Erythroblast (primary cell): ENCODE measurements around the gene LRIF1.
"Not testable (repeated sequence)": the region's sequence is repeated elsewhere in the genome, so short reads cannot be mapped to it uniquely, and the experiment has no call there.

ENCODE experiments used
- DNase-seq, 2 experiments: peaks; one replicate each; lab custom pipeline; 2025; lab: John Stamatoyannopoulos, UW
- GATA1 ChIP-seq: IDR thresholded peaks from 2 replicates; pipeline ENCODE4 v1.6.1; 2011; ENCODE audit warnings: low read depth, mild to moderate bottlenecking, control low read depth, low read length, moderate library complexity
- POLR2A ChIP-seq: IDR thresholded peaks from 2 replicates; pipeline ENCODE4 v1.6.1; 2011; ENCODE audit warnings: mild to moderate bottlenecking, low read length

Gene LRIF1

DNA sequence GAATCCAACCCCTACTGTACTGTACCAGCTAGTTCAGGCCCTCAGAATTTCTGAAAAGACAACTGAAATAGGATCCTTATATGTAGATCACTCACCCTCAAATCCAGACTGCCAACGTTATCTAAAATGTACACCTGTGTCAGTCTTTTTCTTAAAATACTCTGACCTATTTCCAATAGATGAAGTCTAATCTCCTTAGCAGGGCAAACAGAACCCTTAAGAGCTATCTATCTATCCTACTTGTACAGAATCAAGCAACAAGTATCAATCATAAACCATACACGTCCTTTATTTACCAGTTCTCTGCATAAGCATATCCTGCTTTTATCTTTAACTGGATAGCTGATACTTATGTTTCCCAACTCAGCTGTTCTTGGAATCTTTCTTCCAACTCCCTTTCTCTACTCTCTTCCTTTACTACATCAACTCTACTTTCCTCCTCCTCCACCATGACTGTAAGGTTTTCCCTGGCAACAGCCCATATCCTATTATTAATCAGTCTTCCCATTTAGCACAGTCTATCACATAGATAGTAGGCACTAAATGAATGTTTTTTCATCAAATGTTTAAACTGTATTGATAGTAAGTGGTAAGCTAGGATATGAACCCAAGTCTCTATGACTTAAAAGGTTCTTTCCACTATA lies 2.8 kb downstream of the LRIF1 start:
- DNase-seq: no peak
- TF ChIP-seq POLR2A: no peak
- TF ChIP-seq GATA1: no peak

DNA sequence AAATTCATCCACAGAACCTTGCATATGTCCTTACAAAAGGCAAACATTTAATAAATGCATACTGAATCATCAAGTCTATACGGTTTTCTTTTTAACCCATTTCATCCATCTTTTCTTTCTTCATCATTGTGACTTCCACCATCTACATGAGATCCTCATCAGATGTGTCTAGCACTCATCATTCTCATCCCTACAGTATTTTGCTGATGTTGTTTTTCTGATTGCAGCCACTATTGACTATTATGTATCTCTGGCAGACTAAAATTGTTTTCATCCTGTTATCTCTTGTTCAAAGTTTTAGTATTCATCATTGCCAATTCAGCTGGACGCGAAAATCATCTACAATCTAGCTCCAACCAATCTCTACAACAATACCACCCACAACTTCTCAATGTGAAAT lies 5.9 kb downstream of the LRIF1 start:
- no peak for DNase-seq
- TF ChIP-seq POLR2A (no peak), GATA1 (no peak)

DNA sequence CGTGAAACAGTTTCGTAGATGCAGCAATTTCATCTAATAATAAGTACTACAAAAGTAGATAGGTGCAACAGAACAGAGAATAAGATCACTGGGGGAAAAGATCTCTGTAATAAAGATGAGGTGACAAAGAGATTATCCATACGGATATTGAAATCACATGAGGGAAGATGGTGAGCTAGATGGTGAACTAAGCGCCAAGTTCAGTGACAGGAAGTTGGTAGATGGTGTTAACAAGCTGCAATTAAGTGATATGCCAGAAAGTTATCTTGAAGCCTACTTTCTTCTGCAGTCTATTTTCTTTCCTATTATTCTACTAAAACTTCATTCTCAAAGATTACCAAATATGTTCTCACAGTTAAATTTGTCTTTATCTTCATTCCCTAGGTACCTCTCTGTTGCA lies 7.1 kb downstream of the LRIF1 start:
- TF ChIP-seq POLR2A (no peak), GATA1 (no peak)
- no peak for DNase-seq

DNA sequence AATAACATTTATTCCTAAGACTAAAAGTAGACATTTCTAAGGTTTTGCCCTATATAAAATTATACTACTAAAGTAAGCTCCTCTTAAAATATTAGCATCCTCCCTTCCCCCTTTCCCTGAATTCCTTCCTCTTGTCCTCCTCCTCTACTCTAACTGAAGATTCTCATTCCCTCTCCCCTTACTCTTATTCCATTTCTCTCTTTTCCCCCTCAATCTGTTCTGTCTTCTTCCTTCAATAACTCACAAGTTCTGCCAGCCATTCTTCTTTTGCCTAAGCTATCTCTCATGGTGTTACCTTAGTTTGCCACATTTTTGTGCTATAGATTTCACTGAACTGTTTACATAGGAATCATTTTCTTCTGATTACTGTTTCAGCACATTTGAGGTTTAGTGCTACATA lies 10.7 kb downstream of the LRIF1 start:
- TF ChIP-seq GATA1 (no peak), POLR2A (no peak)
- DNase-seq: no peak

DNA sequence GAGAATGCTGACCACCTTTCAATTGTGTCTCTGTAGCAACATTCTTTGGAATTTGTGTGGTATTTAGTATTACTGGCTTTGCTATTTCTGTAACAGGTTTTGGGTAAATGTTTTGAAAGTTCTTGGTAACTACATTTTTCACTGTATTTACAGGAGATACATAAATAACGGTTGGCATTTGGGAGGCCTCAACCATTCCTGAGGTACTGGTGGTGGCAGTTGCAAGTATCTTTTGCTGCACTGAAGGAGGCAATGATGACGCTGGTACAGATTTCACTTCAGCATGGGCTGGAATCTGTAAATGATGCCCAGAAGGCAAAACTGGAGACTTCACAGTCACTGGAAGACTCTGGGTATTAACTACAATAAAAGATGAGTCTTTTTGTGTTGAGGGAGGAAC lies 11.7 kb downstream of the LRIF1 start:
- TF ChIP-seq GATA1 (no peak), POLR2A (no peak)
- DNase-seq: no peak

DNA sequence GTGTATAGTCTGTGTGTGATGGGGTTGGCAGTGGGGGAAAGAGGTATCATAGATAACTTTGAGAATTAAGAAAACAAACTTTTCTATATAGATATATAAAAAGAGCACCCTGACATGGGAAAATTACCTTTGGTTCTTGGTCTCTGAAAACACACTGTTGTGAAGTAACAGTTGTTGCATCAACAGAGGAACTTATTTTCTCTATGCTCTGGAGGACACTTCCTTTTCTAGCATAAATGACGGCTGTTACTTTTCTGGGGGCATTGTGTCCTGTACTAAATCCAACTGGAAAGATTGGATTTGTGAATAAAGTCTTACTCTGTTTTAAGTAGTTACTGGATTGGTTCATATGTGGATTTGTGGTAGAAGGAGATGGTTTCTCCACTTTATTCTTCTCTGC lies 12.6 kb downstream of the LRIF1 start:
- no peak for DNase-seq
- no peak for TF ChIP-seq POLR2A
- TF ChIP-seq GATA1: no peak

DNA sequence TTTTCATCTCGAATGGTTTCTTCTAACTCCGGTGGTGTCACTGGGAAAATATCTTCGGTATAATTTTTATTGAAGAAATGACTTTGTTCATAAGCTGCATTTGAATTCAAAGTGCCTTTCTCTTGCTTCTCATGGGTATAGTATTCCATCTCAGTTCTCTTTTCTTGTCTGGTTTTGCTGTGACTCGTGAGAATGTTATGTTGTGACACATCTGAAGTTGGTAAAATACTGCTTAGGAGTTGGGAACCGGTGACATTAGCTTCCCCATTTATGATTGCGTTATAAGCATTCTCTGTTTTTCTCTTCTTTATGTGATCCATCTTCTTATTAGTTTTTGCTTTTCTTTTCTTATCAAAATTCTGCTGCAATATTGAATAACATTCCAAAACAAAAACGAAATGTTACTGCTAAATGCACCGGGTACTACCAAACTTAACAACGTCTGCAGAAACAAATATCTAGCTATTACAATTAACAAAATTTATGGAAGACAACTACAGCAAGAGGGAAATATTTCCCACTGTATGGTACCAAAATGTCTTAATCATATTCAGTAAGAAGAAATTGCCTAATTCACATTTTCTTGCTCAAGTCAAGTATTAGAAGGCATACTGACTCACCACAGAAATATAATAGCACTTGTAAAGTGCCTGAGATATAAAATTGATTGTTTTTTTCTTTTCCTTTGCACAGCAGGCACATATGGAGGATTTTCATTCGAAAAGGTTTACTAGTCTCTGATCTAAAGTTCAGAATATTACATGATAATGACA lies 15.5 kb downstream of the LRIF1 start:
- DNase-seq: no peak
- TF ChIP-seq GATA1 (no peak), POLR2A (no peak)

DNA sequence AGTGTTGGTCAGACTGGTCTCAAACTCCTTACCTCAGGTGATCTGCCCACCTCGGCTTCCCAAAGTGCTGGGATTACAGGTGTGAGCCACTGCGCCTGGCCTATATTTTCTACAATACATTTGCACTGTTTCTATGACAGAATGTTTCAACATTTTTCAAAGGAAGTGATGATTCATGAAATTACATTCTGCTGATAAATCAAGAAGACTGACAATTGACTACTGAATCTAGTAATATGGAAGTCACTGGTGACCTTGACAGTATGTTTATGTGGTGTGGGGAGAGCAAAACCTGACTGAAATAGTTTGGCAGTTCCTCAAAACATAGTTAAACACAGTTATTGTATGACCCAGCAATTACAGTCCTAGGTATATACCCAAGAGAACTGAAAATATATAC lies 18.1 kb downstream of the LRIF1 start:
- DNase-seq: no peak
- TF ChIP-seq GATA1: no peak
- no peak for TF ChIP-seq POLR2A

DNA sequence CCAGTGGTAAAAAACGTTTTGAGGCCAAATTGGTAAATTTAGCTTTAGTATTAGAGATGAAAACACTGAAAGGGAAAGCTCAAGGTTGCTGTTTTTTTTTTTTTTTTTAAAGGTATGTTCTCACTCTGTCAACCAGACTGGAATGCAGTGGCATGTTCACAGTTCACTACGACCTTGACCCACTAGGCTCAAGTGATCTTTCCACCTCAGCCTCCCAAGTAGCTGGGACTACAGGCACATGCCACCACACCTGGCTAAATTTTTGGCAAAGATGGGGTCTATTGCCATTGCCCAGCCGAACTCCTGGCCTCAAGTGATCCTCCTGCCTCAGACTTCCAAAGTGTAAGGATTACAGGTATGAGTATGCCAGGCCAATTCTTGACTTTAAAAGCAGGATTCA lies 18.9 kb downstream of the LRIF1 start:
- DNase-seq: no peak
- TF ChIP-seq GATA1: no peak
- no peak for TF ChIP-seq POLR2A

DNA sequence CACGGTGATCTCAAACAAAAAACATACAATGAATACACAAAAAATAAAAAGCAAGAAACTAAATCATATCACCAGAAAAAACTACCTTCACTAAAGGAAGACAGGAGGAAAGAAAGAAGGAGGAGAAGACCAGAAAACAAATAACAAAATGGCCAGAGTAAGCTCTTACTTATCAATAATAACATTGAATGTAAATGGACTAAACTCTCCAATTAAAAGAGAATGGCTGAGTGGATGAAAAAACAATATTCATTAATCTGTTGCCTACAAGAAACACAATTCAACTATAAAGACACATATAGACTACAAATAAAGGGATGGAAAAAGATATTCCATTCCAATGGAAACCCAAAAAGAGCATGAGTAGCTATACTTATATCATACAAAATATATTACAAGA lies 27.2 kb downstream of the LRIF1 start:
- DNase-seq: no peak
- TF ChIP-seq POLR2A (no peak), GATA1 (no peak)

DNA sequence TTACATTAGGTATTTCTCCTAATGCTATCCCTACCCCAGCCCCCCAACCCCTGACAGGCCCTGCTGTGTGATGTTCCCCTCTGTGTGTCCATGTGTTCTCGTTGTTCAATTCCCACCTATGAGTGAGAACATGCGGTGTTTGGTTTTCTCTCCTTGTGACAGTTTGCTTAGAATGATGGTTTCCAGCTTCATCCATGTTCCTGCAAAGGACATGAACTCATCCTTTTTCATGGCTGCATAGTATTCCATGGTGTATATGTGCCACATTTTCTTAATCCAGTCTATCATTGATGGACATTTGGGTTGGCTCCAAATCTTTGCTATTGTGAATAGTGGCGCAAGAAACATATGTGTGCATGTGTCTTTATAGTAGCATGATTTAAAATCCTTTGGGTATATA lies 32.6 kb downstream of the LRIF1 start:
- not testable (repeated sequence) for DNase-seq

DNA sequence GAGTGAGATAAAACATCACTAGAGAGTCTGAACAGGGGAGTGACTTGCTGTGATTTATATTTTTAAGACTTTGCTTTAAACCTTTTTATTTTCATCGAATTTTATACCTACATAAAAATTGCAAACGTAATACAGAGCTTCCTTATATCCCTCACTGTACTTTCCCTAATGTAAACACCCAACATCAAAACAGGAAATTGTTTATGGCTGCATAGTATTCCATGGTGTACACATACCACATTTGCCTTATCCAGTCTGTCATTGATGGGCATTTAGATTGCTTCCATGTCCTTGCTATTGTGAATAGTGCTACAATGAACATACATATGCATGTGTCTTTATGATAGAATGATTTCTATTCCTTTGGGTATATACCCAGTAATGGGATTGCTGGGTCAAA lies 34.8 kb downstream of the LRIF1 start:
- no peak for TF ChIP-seq GATA1
- TF ChIP-seq POLR2A: no peak
- no peak for DNase-seq

DNA sequence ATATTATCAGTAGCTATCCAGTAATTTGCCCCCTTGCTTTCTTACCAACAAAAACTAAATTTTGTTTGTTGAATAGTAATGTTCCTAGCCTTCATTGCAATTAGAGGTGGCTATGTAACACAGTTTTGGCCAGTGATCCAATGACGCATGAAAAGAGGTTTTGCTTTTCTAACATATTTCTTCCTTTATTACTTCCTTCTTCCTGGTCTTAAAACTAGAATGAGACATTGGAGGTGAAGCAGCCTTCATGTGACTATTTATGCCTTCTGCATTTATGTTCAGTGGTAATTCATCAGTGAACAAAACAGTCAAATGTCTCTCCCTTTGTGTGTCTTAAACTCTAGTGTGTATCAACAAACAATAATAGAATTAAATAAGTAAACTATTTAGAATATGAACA lies 35.5 kb downstream of the LRIF1 start:
- TF ChIP-seq GATA1 (no peak), POLR2A (no peak)
- DNase-seq: no peak

DNA sequence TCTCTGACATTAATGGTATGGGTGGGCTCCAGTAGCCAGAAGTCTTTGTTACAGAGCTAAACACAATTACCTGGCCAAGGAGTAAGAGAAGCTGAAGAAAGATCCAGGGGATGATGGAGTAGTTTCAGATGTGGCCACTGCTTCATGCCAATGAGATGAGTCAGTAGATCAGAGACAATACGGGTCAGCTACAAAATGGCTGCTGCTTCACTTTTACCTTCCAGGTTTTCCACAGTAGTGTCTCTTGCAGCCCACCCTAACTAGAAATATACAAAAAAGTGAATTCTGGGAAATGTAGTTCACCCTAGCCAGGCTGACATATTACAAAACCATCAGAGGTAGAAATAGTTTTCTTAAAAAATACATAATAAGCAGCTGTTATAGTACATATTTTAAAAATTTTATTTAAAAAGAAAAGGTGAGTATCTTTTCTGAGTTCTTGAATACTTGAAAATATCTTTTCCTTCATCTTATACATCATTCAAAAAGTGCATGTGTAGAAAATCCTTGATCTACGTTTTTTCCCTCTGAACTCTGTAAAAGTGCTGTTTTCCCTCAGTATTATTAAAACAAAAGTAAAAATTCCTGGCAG lies 36.1 kb downstream of the LRIF1 start:
- no peak for DNase-seq
- TF ChIP-seq GATA1 (no peak), POLR2A (no peak)

DNA sequence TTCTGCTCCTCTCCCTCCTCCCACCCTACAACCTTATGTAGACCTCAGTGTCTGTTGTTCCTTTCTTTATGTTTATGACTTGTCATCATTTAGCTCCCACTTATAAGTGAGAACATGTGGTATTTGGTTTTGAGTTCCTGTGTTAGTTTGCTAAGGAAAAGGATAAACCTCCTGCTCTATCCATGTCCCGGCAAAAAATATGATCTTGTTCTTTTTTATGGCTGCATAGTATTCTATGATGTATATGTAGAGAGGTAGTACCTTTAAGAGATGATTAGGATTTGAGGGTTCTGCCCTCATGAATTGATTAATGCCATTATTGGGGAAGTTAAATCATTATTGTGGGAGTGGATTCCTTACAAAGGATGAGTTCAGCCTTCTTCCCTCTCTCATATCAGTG lies 41.8 kb downstream of the LRIF1 start:
- no peak for DNase-seq
- no peak for TF ChIP-seq POLR2A
- TF ChIP-seq GATA1: no peak
